OCI-M2 (cell line): ENCODE results near the gene CEMIP.

Source experiments
- DNase-seq: peaks from one replicate; lab custom pipeline; 2025; ENCODE audit not compliant: unreplicated experiment; lab: John Stamatoyannopoulos, UW

The CEMIP gene

GRCh38 chr15:80778964-80779657 is at the start of gene CEMIP:
TSS of gene CEMIP (plus strand) at chr15:80779370. CDS start at chr15:80873880, 94,510 bp downstream.
- no peak for DNase-seq

GRCh38 chr15:80730387-80730786 is 48.8 kb upstream of the CEMIP start:
- no peak for DNase-seq

GRCh38 chr15:80730926-80731325 is 48.2 kb upstream of the CEMIP start:
- no peak for DNase-seq

- no peak for DNase-seq
Observed at GRCh38 chr15:80732167-80732566, 47.0 kb upstream of the CEMIP start.

GRCh38 chr15:80732818-80733217 is 46.4 kb upstream of the CEMIP start:
- no peak for DNase-seq

GRCh38 chr15:80733460-80733859 is 45.7 kb upstream of the CEMIP start:
- DNase-seq = no peak

GRCh38 chr15:80735344-80735743 is 43.8 kb upstream of the CEMIP start:
- DNase-seq = no peak

GRCh38 chr15:80736560-80736959 is 42.6 kb upstream of the CEMIP start:
- DNase-seq = no peak

GRCh38 chr15:80739919-80740318 is 39.3 kb upstream of the CEMIP start:
- DNase-seq = no peak

- DNase-seq = no peak
Observed at GRCh38 chr15:80742081-80742480, 37.1 kb upstream of the CEMIP start.

- no peak for DNase-seq
Observed at GRCh38 chr15:80743189-80743833, 35.9 kb upstream of the CEMIP start.

GRCh38 chr15:80744415-80744814 is 34.8 kb upstream of the CEMIP start:
- DNase-seq = no peak

GRCh38 chr15:80744826-80745225 is 34.3 kb upstream of the CEMIP start:
- DNase-seq = no peak

GRCh38 chr15:80745888-80746287 is 33.3 kb upstream of the CEMIP start:
- no peak for DNase-seq

- no peak for DNase-seq
Observed at GRCh38 chr15:80747317-80748053, 31.7 kb upstream of the CEMIP start.

GRCh38 chr15:80749589-80749988 is 29.6 kb upstream of the CEMIP start:
- DNase-seq = no peak

- DNase-seq = no peak
Observed at GRCh38 chr15:80750575-80750974, 28.6 kb upstream of the CEMIP start.

- DNase-seq = no peak
Observed at GRCh38 chr15:80752204-80752603, 27.0 kb upstream of the CEMIP start.

GRCh38 chr15:80753161-80753560 is 26.0 kb upstream of the CEMIP start:
- DNase-seq = no peak

- DNase-seq = no peak
Observed at GRCh38 chr15:80754014-80754413, 25.2 kb upstream of the CEMIP start.

GRCh38 chr15:80755885-80756284 is 23.3 kb upstream of the CEMIP start:
- no peak for DNase-seq

- DNase-seq = no peak
Observed at GRCh38 chr15:80758130-80758745, 20.9 kb upstream of the CEMIP start.
